ENCODE measurements around the gene HIGD1B. TPM values are rescaled to one million over a fixed set of nuclear protein-coding genes. Genes with fewer than 3 reads are reported as not detected.

The HIGD1B gene
- total and polyA plus RNA-seq, 10 of the 15 experiments (the other 5 are each of a cell fraction or from before 2014, with no cell fraction given), result 1.0 TPM; not detected in 9

GRCh38 chr17:44899074-44899782 lies 51.5 kb downstream of the HIGD1B start, which contains the start of gene EFTUD2 (continued):
- 0 out of 2 replicates have a peak, but pooled peaks have one; percentile 66 for TF ChIP-seq PRDM15 (CRISPR knock-in tag; IDR thresholded peaks at IDR 0.05)
- TF ChIP-seq TAF1 (IDR thresholded peaks at IDR 0.05; ENCODE audit: borderline replicate concordance, low read depth, low read length), result peak; percentile 73
- TF ChIP-seq IRF5 (IDR thresholded peaks at IDR 0.05; ENCODE audit: borderline replicate concordance), result peak; percentile 98
- TF ChIP-seq ETV6 (conservative IDR thresholded peaks at IDR 0.05 in 1 of 2, IDR thresholded peaks at IDR 0.05 in 1 of 2; ENCODE audit: borderline replicate concordance in 1 of 2, low read depth in 1 of 2), result peak in 1 of 2 experiments; percentile 73; a peak in 2 of 4 replicates
- TF ChIP-seq EGR1 (IDR thresholded peaks at IDR 0.05; ENCODE audit: borderline replicate concordance in 1 of 2, low read depth in 2 of 2, low read length in 2 of 2), result peak; percentile 20 to 52; a peak in 2 of 3 replicates
- TF ChIP-seq ZBTB40 (IDR thresholded peaks at IDR 0.05; ENCODE audit: borderline replicate concordance), result peak; percentile 87
- TF ChIP-seq MXI1 (IDR thresholded peaks at IDR 0.05; ENCODE audit: low read depth, low read length), result peak; percentile 91
- TF ChIP-seq YY1 (IDR thresholded peaks at IDR 0.05; ENCODE audit: low read depth, low read length), result peak; percentile 80
- TF ChIP-seq ZNF24 (IDR thresholded peaks at IDR 0.05), result peak; percentile 10; the same call in 1 of the 2 replicates
- TF ChIP-seq CHD2 (IDR thresholded peaks at IDR 0.05; ENCODE audit: borderline replicate concordance, low read depth, low read length), result peak; percentile 79
- no peak; the same call in 1 of the 2 replicates for TF ChIP-seq BACH1 (IDR thresholded peaks at IDR 0.05; ENCODE audit: borderline replicate concordance)
- TF ChIP-seq NR2C2 (IDR thresholded peaks at IDR 0.05; ENCODE audit: borderline replicate concordance, control insufficient read depth, insufficient read length, low read depth), result no peak
- no peak for TF ChIP-seq CBX5 (IDR thresholded peaks at IDR 0.05; ENCODE audit: low read depth)
- peak; percentile 65 for TF ChIP-seq GATAD2B (conservative IDR thresholded peaks at IDR 0.05; ENCODE audit: low read depth)
- TF ChIP-seq RUNX3 (IDR thresholded peaks at IDR 0.05; ENCODE audit: low read length), result no peak; the same call in 1 of the 2 replicates
- no peak for TF ChIP-seq HDGF (IDR thresholded peaks at IDR 0.05)

Measured in GM12878 (cell line).